ENCODE results near the gene RAET1E.
A peak's percentile ranks its signal among the peaks of the same experiment; 100 is the strongest.
"Not testable (repeated sequence)": the region's sequence is repeated elsewhere in the genome, so short reads cannot be mapped to it uniquely, and the experiment has no call there.

Gene RAET1E

GRCh38 chr6:149889326-149889725 lies 8.6 kb downstream of the RAET1E start:
- DNase-seq (ENCODE audit: low read depth in 2 of 2), result no peak

GRCh38 chr6:149888659-149889058 lies 9.3 kb downstream of the RAET1E start:
- DNase-seq (ENCODE audit: low read depth in 2 of 2), result no peak

GRCh38 chr6:149888093-149888492 lies 9.8 kb downstream of the RAET1E start:
- no peak for DNase-seq (ENCODE audit: low read depth in 2 of 2)

GRCh38 chr6:149887343-149887742 lies 10.6 kb downstream of the RAET1E start:
- no peak for DNase-seq (ENCODE audit: low read depth in 2 of 2)

- DNase-seq (ENCODE audit: low read depth in 2 of 2), result no peak
Measured at GRCh38 chr6:149885888-149886287, 12.0 kb downstream of the RAET1E start.

- no peak for DNase-seq (ENCODE audit: low read depth in 2 of 2)
Measured at GRCh38 chr6:149884617-149885016, 13.3 kb downstream of the RAET1E start.

GRCh38 chr6:149884215-149884614 lies 13.7 kb downstream of the RAET1E start:
- no peak for DNase-seq (ENCODE audit: low read depth in 2 of 2)

GRCh38 chr6:149881860-149882259 lies 16.1 kb downstream of the RAET1E start:
- DNase-seq (ENCODE audit: low read depth in 2 of 2), result no peak

GRCh38 chr6:149881066-149881766 lies 16.7 kb downstream of the RAET1E start:
- DNase-seq (ENCODE audit: low read depth in 2 of 2), result no peak

GRCh38 chr6:149877659-149878058 lies 20.3 kb downstream of the RAET1E start:
- no peak for DNase-seq (ENCODE audit: low read depth in 2 of 2)

GRCh38 chr6:149876241-149876933 lies 21.5 kb downstream of the RAET1E start:
- no peak for DNase-seq (ENCODE audit: low read depth in 2 of 2)

- DNase-seq (ENCODE audit: low read depth in 2 of 2), result no peak
Measured at GRCh38 chr6:149872233-149872632, 25.7 kb downstream of the RAET1E start.

GRCh38 chr6:149871182-149871581 lies 26.7 kb downstream of the RAET1E start:
- no peak for DNase-seq (ENCODE audit: low read depth in 2 of 2)

- DNase-seq (ENCODE audit: low read depth in 2 of 2), result no peak
Measured at GRCh38 chr6:149869275-149869892, 28.5 kb downstream of the RAET1E start.

- no peak for DNase-seq (ENCODE audit: low read depth in 2 of 2)
Measured at GRCh38 chr6:149867876-149868640, 29.9 kb downstream of the RAET1E start.

- no peak for DNase-seq (ENCODE audit: low read depth in 2 of 2)
Measured at GRCh38 chr6:149864578-149865535, 33.1 kb downstream of the RAET1E start.

- DNase-seq (ENCODE audit: low read depth in 2 of 2), result peak; percentile 71
Measured at GRCh38 chr6:149863698-149864577, 34.0 kb downstream of the RAET1E start, which contains the start of gene LRP11. Gene LRP11, minus strand, starts transcription at chr6:149864359. Its CDS starts 339 bp downstream, at chr6:149864020.

- peak in 1 of 2 experiments; percentile 32 for DNase-seq (ENCODE audit: low read depth in 2 of 2)
Measured at GRCh38 chr6:149862922-149863697, 34.8 kb downstream of the RAET1E start.

GRCh38 chr6:149862424-149862738 lies 35.5 kb downstream of the RAET1E start:
- DNase-seq (ENCODE audit: low read depth in 2 of 2), result not testable (repeated sequence)

Data from stimulated activated CD4-positive, alpha-beta T cell treated with anti-CD3 and anti-CD28 coated beads, Interleukin-12 subunit alpha, Interleukin-12 subunit beta, amount 100 ng/mL, for 24 hours (primary cell).